Pancreas (tissue), 10 donors: ENCODE data around the gene NAXE. TPM values are rescaled to one million over a fixed set of nuclear protein-coding genes. Genes with fewer than 3 reads are reported as not detected.

ENCODE experiments used
- ATAC-seq, 4 donors: fragments of 200-7000 bp; cut with Tn5 transposase; one replicate each; pipeline versions ENCODE4 v1.8.0 to v1.9.1; 2020; ENCODE audit warnings: mild to moderate bottlenecking in 4 of 4, moderate library complexity in 4 of 4
- DNase-seq, 6 donors: peaks; one replicate each; pipeline ENCODE4 v3.0.0-alpha.2; 2020
- FAIRE-seq: peaks from 2 replicates; lab custom pipeline; 2012; peaks lifted over from hg19 to GRCh38; lab: Jason Lieb, UNC
- H3K27ac ChIP-seq, 4 donors: fragments of 200-600 bp; sonication (generic); 1 replicate in 3 of 4; 2 replicates in 1 of 4; pipeline versions ENCODE4 v1.5.0 to v1.8.0; 2020
- H3K27me3 ChIP-seq, 4 donors: fragments of 200-600 bp; one replicate each; pipeline ENCODE4 v1.8.0; 2021
- H3K36me3 ChIP-seq, 3 donors: fragments of 200-600 bp; sonication (generic) in 1 of 3; one replicate each; pipeline versions ENCODE4 v1.5.0 to v1.8.0; 2020 to 2021
- H3K4me1 ChIP-seq, 3 donors: fragments of 200-600 bp; one replicate each; pipeline ENCODE4 v1.8.0; 2021
- H3K4me3 ChIP-seq, 4 donors: fragments of 200-600 bp; sonication (generic) in 2 of 4; one replicate each; pipeline versions ENCODE4 v1.5.0 to v1.8.0; 2020 to 2021
- H3K9me3 ChIP-seq, 4 donors: fragments of 200-600 bp; one replicate each; pipeline ENCODE4 v1.8.0; 2021
- whole genome bisulfite sequencing, 2 donors: extraction: QIAGEN DNeasy Blood & Tissue Kit; methylation state at CpG; one replicate each; pipeline ENCODE4 v1.1.7; 2013; 5-methylcytosine and 5-hydroxymethylcytosine counted together
- intact Hi-C, 3 donors: fragments of 100-400 bp; cut with DNase I; formaldehyde crosslinking; loops; one replicate each; pipeline versions ENCODE4 v1.11.1 to v1.14.2; 2022
- polyA plus RNA-seq, 2 donors: library from polyadenylated mRNA; stranded (reverse); fragments of 200-250 nt; gene quantifications; one replicate each; pipeline ENCODE4 v1.2.3, GENCODE V29; 2013
- total RNA-seq, 6 donors: library from RNA; stranded (reverse); fragmentation: NEBNext Ultra II Directional in 4 of 6; extraction: Animal tissue kit (Norgen Biotek cat#: 25700) in 4 of 6; gene quantifications; one replicate each; pipeline versions ENCODE4 v1.2.1 to v1.2.4, GENCODE V29; 2021 to 2023
- TF ChIP-seq, protein P1 (sequence below), 4 donors: fragments of 200-600 bp; sonication (generic) in 3 of 4; IDR thresholded peaks; one replicate each; pipeline versions ENCODE4 v1.5.0 to v1.8.0; 2021; ENCODE audit warnings: antibody characterized with exemption in 4 of 4
- donor health status: healthy with polysubstance abuse.
- donor health status: DM: no; HTN: no; CAD: no; lungs with moderate emphysema.
- donor health status: DM: no; HTN: no; CAD: no.
- donor health status: control.
- donor health status: control.
- donor health status: Bipolar disorder and iron deficiency.
- donor health status: DM: yes; HTN: yes; CAD: no.
- donor health status: DM: no; HTN: no; CAD: no.
- donor health status: DM: no; HTN: no; CAD: no.
- donor health status: DM: yes; HTN: yes; CAD: no.

Gene NAXE
- total and polyA plus RNA-seq, 8 donors = 23.9 to 60.4 (median 36.1) TPM

DNA sequence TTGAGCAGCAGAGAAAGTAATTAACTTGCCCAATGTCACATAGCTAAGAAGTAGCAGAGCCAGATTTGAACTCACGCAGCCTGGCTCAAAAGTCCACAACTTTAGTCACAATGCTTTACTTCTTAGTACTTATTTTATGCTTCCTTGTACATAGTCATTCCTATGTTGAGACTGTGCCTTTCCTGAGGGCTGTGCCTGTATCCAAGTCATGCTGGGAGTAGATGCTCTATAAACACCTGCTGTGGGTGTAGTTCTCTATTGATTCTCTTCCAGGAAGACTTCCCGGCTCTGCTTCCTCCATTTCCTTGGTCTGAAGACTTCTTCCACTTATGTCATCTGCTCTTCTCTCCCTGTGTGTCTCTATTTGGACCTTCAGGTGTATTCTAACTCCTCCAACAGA is 35.9 kb upstream of the NAXE start:
- 57 to 70% methylated on average over 2 of the region's 2 CpGs for WGBS, 2 donors
- no peak for ATAC-seq
- no peak overlapping the region for H3K4me3 ChIP-seq
- TF ChIP-seq, protein P1, sequence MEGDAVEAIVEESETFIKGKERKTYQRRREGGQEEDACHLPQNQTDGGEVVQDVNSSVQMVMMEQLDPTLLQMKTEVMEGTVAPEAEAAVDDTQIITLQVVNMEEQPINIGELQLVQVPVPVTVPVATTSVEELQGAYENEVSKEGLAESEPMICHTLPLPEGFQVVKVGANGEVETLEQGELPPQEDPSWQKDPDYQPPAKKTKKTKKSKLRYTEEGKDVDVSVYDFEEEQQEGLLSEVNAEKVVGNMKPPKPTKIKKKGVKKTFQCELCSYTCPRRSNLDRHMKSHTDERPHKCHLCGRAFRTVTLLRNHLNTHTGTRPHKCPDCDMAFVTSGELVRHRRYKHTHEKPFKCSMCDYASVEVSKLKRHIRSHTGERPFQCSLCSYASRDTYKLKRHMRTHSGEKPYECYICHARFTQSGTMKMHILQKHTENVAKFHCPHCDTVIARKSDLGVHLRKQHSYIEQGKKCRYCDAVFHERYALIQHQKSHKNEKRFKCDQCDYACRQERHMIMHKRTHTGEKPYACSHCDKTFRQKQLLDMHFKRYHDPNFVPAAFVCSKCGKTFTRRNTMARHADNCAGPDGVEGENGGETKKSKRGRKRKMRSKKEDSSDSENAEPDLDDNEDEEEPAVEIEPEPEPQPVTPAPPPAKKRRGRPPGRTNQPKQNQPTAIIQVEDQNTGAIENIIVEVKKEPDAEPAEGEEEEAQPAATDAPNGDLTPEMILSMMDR (IDR thresholded peaks at IDR 0.05) = no peak
- H3K9me3 ChIP-seq = no peaks in the 10 kb centered on the region
- intact Hi-C loops = no loop called here
- H3K4me1 ChIP-seq = no peaks in the 10 kb centered on the region
- H3K36me3 ChIP-seq = no peaks in the 10 kb centered on the region
- H3K27me3 ChIP-seq = no peaks in the 10 kb centered on the region
- H3K27ac ChIP-seq = no peak overlapping the region
- FAIRE-seq = no peak
- no peak for DNase-seq

DNA sequence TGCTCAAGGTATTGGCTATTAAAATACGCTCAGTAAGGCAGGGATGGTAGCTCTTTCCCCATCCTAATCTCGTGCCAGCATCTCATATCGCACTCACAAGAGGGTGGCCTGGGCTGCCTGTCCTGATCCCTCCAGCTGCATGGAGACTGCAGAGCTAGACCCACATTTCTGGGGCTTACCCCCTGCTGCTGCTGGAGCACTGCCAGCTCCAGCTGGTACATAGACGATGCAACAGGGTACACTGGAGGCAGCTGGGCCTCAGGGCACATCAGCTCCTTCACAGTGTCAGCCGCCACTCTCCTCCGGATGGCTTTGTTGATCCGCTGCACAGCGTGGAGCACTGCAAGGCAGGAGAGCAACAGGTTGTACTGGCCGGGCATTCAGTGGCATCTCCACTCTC is 35.2 kb upstream of the NAXE start:
- H3K4me1 ChIP-seq = no peaks in the 10 kb centered on the region
- no peaks in the 10 kb centered on the region for H3K36me3 ChIP-seq
- ATAC-seq (no peak), DNase-seq (peak in 1 of 6 donors; percentile 42), FAIRE-seq (no peak)
- H3K9me3 ChIP-seq = no peaks in the 10 kb centered on the region
- no peak overlapping the region for H3K4me3 ChIP-seq
- intact Hi-C loops = no loop called here
- no peaks in the 10 kb centered on the region for H3K27me3 ChIP-seq
- TF ChIP-seq, protein P1 (IDR thresholded peaks at IDR 0.05) = no peak
- 77 to 78% methylated on average over 9 of the region's 9 CpGs for WGBS, 2 donors
- H3K27ac ChIP-seq = no peak overlapping the region

GRCh38 chr1:156559086-156559796 is 32.3 kb upstream of the NAXE start:
- DNase-seq = peak in 1 of 6 donors; percentile 11
- H3K4me3 ChIP-seq = no peak overlapping the region
- TF ChIP-seq, protein P1 (IDR thresholded peaks at IDR 0.05) = no peak
- intact Hi-C loops = no loop called here
- H3K27me3 ChIP-seq = no peaks in the 10 kb centered on the region
- no peak overlapping the region for H3K27ac ChIP-seq
- no peaks in the 10 kb centered on the region for H3K36me3 ChIP-seq
- WGBS, 2 donors = 78 to 92% methylated on average over 7 of the region's 8 CpGs
- no peak for ATAC-seq
- no peaks in the 10 kb centered on the region for H3K4me1 ChIP-seq
- FAIRE-seq = no peak
- H3K9me3 ChIP-seq = no peaks in the 10 kb centered on the region

- Histone ChIP-seq H3K9me3 (no peaks in the 10 kb centered on the region), H3K36me3 (no peaks in the 10 kb centered on the region), H3K4me3 (no peak overlapping the region), H3K4me1 (no peaks in the 10 kb centered on the region), H3K27ac (no peak overlapping the region), H3K27me3 (no peaks in the 10 kb centered on the region)
- TF ChIP-seq, protein P1 (IDR thresholded peaks at IDR 0.05) = no peak
- WGBS, 2 donors = 72 to 77% methylated on average over 5 of the region's 5 CpGs
- intact Hi-C loops = no loop called here
- DNase-seq = peak in 1 of 6 donors; percentile 15
- no peak for FAIRE-seq
- no peak for ATAC-seq
These were observed 31.7 kb upstream of the NAXE start for GRCh38 chr1:156559797-156560385.
